GM12878 (cell line): ENCODE measurements around the gene NDST4. TPM values are rescaled to one million over a fixed set of nuclear protein-coding genes. Genes with fewer than 3 reads are reported as not detected.

Experiments used
- ATAC-seq: fragments of 200-7000 bp; cut with Tn5 transposase; 3 replicates; pipeline ENCODE4 v1.9.1; 2020; ENCODE audit warnings: mild to moderate bottlenecking, moderate library complexity
- BruUV-seq: library from RNA; stranded (reverse); fragments of 400-500 nt; replicated peaks from 2 replicates; lab custom pipeline; 2021; lab: Mats Ljungman, UMichigan
- CTCF ChIA-PET: fragments of 300-600 bp; sonication (Branson Sonifier 250); formaldehyde crosslinking; extraction: SDS; loops from one replicate; lab custom pipeline; 2021; ENCODE audit warnings: inconsistent platforms; lab: Yijun Ruan, JAX
- POLR2A ChIA-PET: fragments of 350-600 bp; formaldehyde crosslinking; extraction: SDS; loops from one replicate; lab custom pipeline; 2021; ENCODE audit warnings: inconsistent platforms; lab: Charles Lee
- RAD21 ChIA-PET: fragments of 300-600 bp; sonication (Branson Sonifier 250); formaldehyde crosslinking; loops from one replicate; lab custom pipeline; 2023; ENCODE audit warnings: antibody characterized with exemption; ENCODE audit not compliant: unreplicated experiment; lab: Charles Lee
- SMC1A ChIA-PET: fragments of 300-600 bp; sonication (Branson Sonifier 250); formaldehyde crosslinking; loops from one replicate; lab custom pipeline; 2023; ENCODE audit not compliant: unreplicated experiment, uncharacterized antibody; lab: Charles Lee
- DNase-seq: peaks from one replicate; pipeline ENCODE4 v3.0.0-alpha.2; 2011; ENCODE audit warnings: low read depth, low spot score
- FAIRE-seq: peaks from 3 replicates; lab custom pipeline; 2011; peaks lifted over from hg19 to GRCh38; lab: Jason Lieb, UNC
- H2AFZ ChIP-seq: 2 replicates; pipeline ENCODE4 v1.6.0; 2011; ENCODE audit warnings: low read depth, low read length, control low read depth; ENCODE audit not compliant: control insufficient read depth
- H3K27ac ChIP-seq: 2 replicates; pipeline ENCODE4 v1.5.1; 2011; ENCODE audit warnings: control low read depth; ENCODE audit not compliant: control insufficient read depth, insufficient read depth
- H3K27me3 ChIP-seq, 2 experiments: replicated peaks in 1 of 2; 2 replicates each; pipeline versions ENCODE4 v1.6.0 to v1.6.1; 2011; ENCODE audit warnings: low read length in 1 of 2; ENCODE audit not compliant: control insufficient read depth in 2 of 2, insufficient read depth in 2 of 2
- H3K36me3 ChIP-seq, 2 experiments: 2 replicates each; pipeline ENCODE4 v1.5.1; 2011; ENCODE audit warnings: low read length in 1 of 2; ENCODE audit not compliant: control insufficient read depth in 2 of 2, insufficient read depth in 2 of 2
- H3K4me1 ChIP-seq: 2 replicates; pipeline ENCODE4 v1.6.1; 2011; ENCODE audit warnings: mild to moderate bottlenecking, low read length, moderate library complexity, mixed read lengths; ENCODE audit not compliant: control insufficient read depth, insufficient read depth
- H3K4me2 ChIP-seq: 2 replicates; pipeline ENCODE4 v1.6.0; 2011; ENCODE audit warnings: control low read depth; ENCODE audit not compliant: control insufficient read depth, insufficient read depth
- H3K4me3 ChIP-seq: fragments of 200-600 bp; sonication (generic); 2 replicates; pipeline ENCODE4 v1.5.1; 2016
- H3K79me2 ChIP-seq: 2 replicates; pipeline ENCODE4 v1.6.0; 2011; ENCODE audit warnings: low read length; ENCODE audit not compliant: control insufficient read depth, insufficient read depth
- H3K9ac ChIP-seq: 2 replicates; pipeline ENCODE4 v1.8.0; 2011; ENCODE audit warnings: low read length, control low read depth, mixed read lengths; ENCODE audit not compliant: control insufficient read depth, insufficient read depth
- H3K9me3 ChIP-seq: replicated peaks from 3 replicates; pipeline ENCODE4 v1.5.1; 2011; ENCODE audit warnings: mild to moderate bottlenecking, low read length; ENCODE audit not compliant: control insufficient read depth, insufficient read depth
- H4K20me1 ChIP-seq: 2 replicates; pipeline ENCODE4 v1.6.0; 2011; ENCODE audit not compliant: control insufficient read depth, insufficient read depth
- ETV6 ChIP-seq, 2 experiments: fragments of 450-650 bp in 1 of 2; IDR thresholded peaks in 1 of 2; conservative IDR thresholded peaks in 1 of 2; 2 replicates each; pipeline ENCODE4 v1.6.1; 2014; ENCODE audit warnings: antibody characterized with exemption in 1 of 2, borderline replicate concordance in 1 of 2, low read depth in 1 of 2, mild to moderate bottlenecking in 1 of 2, moderate library complexity in 1 of 2
- NRF1 ChIP-seq: conservative IDR thresholded peaks from 2 replicates; pipeline ENCODE4 v1.6.1; 2011; ENCODE audit warnings: mild to moderate bottlenecking, low read depth, low read length, improper control_type of control experiment
- POLR2AphosphoS2 ChIP-seq: IDR thresholded peaks from 2 replicates; pipeline ENCODE4 v1.6.1; 2011; ENCODE audit warnings: low read depth, mild to moderate bottlenecking, low read length, improper control_type of control experiment, moderate library complexity
- YBX1 ChIP-seq: fragments of 450-650 bp; IDR thresholded peaks from 2 replicates; pipeline ENCODE4 v1.6.1; 2016; ENCODE audit warnings: antibody characterized with exemption
- in situ Hi-C: fragments of 300-500 bp; cut with MboI; formaldehyde crosslinking; loops from 9 replicates; pipeline ENCODE4 v1.14.3; 2018; ENCODE audit warnings: mixed read lengths
- intact Hi-C: fragments of 100-400 bp; cut with micrococcal nuclease; formaldehyde crosslinking; loops from one replicate; pipeline ENCODE4 v1.14.2; 2022; ENCODE audit not compliant: unreplicated experiment
- polyA plus RNA-seq, 11 experiments: library from polyadenylated mRNA; depleted of rRNA in 4 of 11; unstranded in 6 of 11; stranded (reverse) in 5 of 11; fragments of >200 nt; fragmentation: Nextera tagmentation in 4 of 11; fragmentation: Illumina TruSeq in 1 of 11; extraction: Ambion mirVana in 4 of 11; extraction: Trizol in 1 of 11; gene quantifications; 1 replicate in 1 of 11; 2 replicates in 10 of 11; pipeline versions ENCODE4 v1.2.1 to v1.2.3, GENCODE V29; 2011 to 2016; ENCODE audit warnings: inconsistent platforms in 2 of 11, missing spikeins in 2 of 11, low read depth in 1 of 11
- total RNA-seq, 4 experiments: library from RNA; depleted of rRNA in 3 of 4; stranded (reverse); fragments of >200 nt in 3 of 4; fragmentation: Illumina TruSeq in 1 of 4; extraction: Trizol in 1 of 4; gene quantifications; 2 replicates each; pipeline versions ENCODE4 v1.2.1 to v1.2.3, GENCODE V29; 2013 to 2021
- TF ChIP-seq, protein P1 (sequence below): IDR thresholded peaks from 2 replicates; pipeline ENCODE4 v1.6.1; 2012; ENCODE audit warnings: low read length, inconsistent platforms

The NDST4 gene
- total and polyA plus RNA-seq, 10 of the 15 experiments (the other 5 are each of a cell fraction or from before 2014, with no cell fraction given), result 0.04 to 0.11 (median 0.07) TPM; not detected in 6

GRCh38 chr4:115108850-115109249 is 4.6 kb downstream of the NDST4 start:
- FAIRE-seq (no peak), DNase-seq (no peak), ATAC-seq (no peak)
- RAD21 ChIA-PET, result no interaction called here
- TF ChIP-seq, protein P1, sequence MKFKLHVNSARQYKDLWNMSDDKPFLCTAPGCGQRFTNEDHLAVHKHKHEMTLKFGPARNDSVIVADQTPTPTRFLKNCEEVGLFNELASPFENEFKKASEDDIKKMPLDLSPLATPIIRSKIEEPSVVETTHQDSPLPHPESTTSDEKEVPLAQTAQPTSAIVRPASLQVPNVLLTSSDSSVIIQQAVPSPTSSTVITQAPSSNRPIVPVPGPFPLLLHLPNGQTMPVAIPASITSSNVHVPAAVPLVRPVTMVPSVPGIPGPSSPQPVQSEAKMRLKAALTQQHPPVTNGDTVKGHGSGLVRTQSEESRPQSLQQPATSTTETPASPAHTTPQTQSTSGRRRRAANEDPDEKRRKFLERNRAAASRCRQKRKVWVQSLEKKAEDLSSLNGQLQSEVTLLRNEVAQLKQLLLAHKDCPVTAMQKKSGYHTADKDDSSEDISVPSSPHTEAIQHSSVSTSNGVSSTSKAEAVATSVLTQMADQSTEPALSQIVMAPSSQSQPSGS, result no peak
- Histone ChIP-seq H4K20me1 (no peaks in the 10 kb centered on the region), H2AFZ (no peak overlapping the region), H3K4me3 (no peak overlapping the region), H3K4me2 (no peak overlapping the region), H3K27me3 (no peaks in the 10 kb centered on the region), H3K79me2 (no peaks in the 10 kb centered on the region), H3K9me3 (no peaks in the 10 kb centered on the region), H3K4me1 (no peaks in the 10 kb centered on the region), H3K27ac (no peak overlapping the region), H3K36me3 (no peaks in the 10 kb centered on the region), H3K9ac (no peak overlapping the region)
- CTCF ChIA-PET, result interaction anchor here (1.2 kb wide), 1 partner anchor 50 kb away, joined by 3 read pairs; no protein-coding TSS in a partner anchor
- in situ Hi-C loops (no loop called here), intact Hi-C loops (no loop called here)
- SMC1A ChIA-PET, result no interaction called here
- no TSS peak for BruUV-seq
- POLR2A ChIA-PET, result no interaction called here

- no peaks in the 10 kb centered on the region for H3K4me1 ChIP-seq
- ChIA-PET POLR2A (no interaction called here), CTCF (interaction anchor here (1.6 kb wide), 1 partner anchor 11 kb away, joined by 3 read pairs; no protein-coding TSS in a partner anchor), RAD21 (no interaction called here), SMC1A (no interaction called here)
- DNase-seq (no peak), ATAC-seq (no peak), FAIRE-seq (no peak)
- H3K9me3 ChIP-seq, result no peaks in the 10 kb centered on the region
- H3K4me3 ChIP-seq, result no peak overlapping the region
- no peak overlapping the region for H3K4me2 ChIP-seq
- H3K79me2 ChIP-seq, result no peaks in the 10 kb centered on the region
- TF ChIP-seq ETV6 (conservative IDR thresholded peaks at IDR 0.05 in 1 of 2, IDR thresholded peaks at IDR 0.05 in 1 of 2; ENCODE audit: borderline replicate concordance in 1 of 2, low read depth in 1 of 2) (no peak), NRF1 (no peak), YBX1 (no peak), POLR2AphosphoS2 (no peak)
- H3K27ac ChIP-seq, result no peak overlapping the region
- no peaks in the 10 kb centered on the region for H4K20me1 ChIP-seq
- intact Hi-C loops, result no loop called here
- no peak overlapping the region for H2AFZ ChIP-seq
- in situ Hi-C loops, result no loop called here
- H3K36me3 ChIP-seq, result no peaks in the 10 kb centered on the region
- BruUV-seq, result no TSS peak
- no peak overlapping the region for H3K9ac ChIP-seq
- no peaks in the 10 kb centered on the region for H3K27me3 ChIP-seq
Measured at GRCh38 chr4:115107411-115107810, 6.0 kb downstream of the NDST4 start.
